Gastrocnemius medialis (tissue), 4 donors: ENCODE data around the gene ZMAT5. TPM values are rescaled to one million over a fixed set of nuclear protein-coding genes. Genes with fewer than 3 reads are reported as not detected.

Experiments used
- ATAC-seq, 2 donors: fragments of 150-250 bp; one replicate each; pipeline ENCODE4 v1.9.1; 2016
- DNase-seq, 2 donors: peaks; one replicate each; pipeline ENCODE4 v3.0.0-alpha.2; 2019
- H3K27ac ChIP-seq, 4 donors: fragments of 200-600 bp; sonication (generic); 1 replicate in 1 of 4; 2 replicates in 3 of 4; pipeline ENCODE4 v1.5.1; 2016 to 2018; ENCODE audit warnings: mild to moderate bottlenecking in 2 of 4, moderate library complexity in 1 of 4
- H3K27me3 ChIP-seq, 3 donors: fragments of 200-600 bp; sonication (generic) in 2 of 3; 1 replicate in 1 of 3; 2 replicates in 2 of 3; pipeline versions ENCODE4 v1.5.1 to v1.6.0; 2016 to 2019; ENCODE audit warnings: mild to moderate bottlenecking in 1 of 3, moderate library complexity in 1 of 3
- H3K36me3 ChIP-seq, 2 donors: fragments of 200-600 bp; sonication (generic) in 1 of 2; one replicate each; pipeline ENCODE4 v1.5.1; 2017 to 2018
- H3K4me1 ChIP-seq, 2 donors: fragments of 200-600 bp; sonication (generic) in 1 of 2; one replicate each; pipeline ENCODE4 v1.5.1; 2016 to 2017; ENCODE audit warnings: mild to moderate bottlenecking in 2 of 2
- H3K4me3 ChIP-seq, 4 donors: fragments of 200-600 bp; sonication (generic) in 3 of 4; 1 replicate in 1 of 4; 2 replicates in 3 of 4; pipeline ENCODE4 v1.5.1; 2016 to 2019; ENCODE audit warnings: mild to moderate bottlenecking in 2 of 4
- H3K9me3 ChIP-seq, 3 donors: fragments of 200-600 bp; sonication (generic) in 2 of 3; 1 replicate in 1 of 3; 2 replicates in 2 of 3; pipeline ENCODE4 v1.5.1; 2016 to 2019
- POLR2A ChIP-seq, 2 donors: fragments of 450-650 bp; IDR thresholded peaks; one replicate each; pipeline ENCODE4 v1.6.1; 2017; ENCODE audit warnings: antibody characterized with exemption in 2 of 2, mild to moderate bottlenecking in 2 of 2, moderate library complexity in 2 of 2
- in situ Hi-C, 4 donors: fragments of 200-750 bp; cut with MboI; loops; one replicate each; pipeline versions ENCODE4 v1.15.0 to v1.8.0; 2017; ENCODE audit warnings: low sequenced_read_pairs in 4 of 4
- intact Hi-C: fragments of 100-400 bp; cut with DNase I; formaldehyde crosslinking; loops from one replicate; pipeline ENCODE4 v1.15.1; 2023; ENCODE audit warnings: low total_unique reads
- total RNA-seq, 4 donors: library from RNA; depleted of rRNA; stranded (reverse); fragments of >200 nt; gene quantifications; one replicate each; pipeline versions ENCODE4 v1.1.0 to v1.2.3, GENCODE V29; 2016
- TF ChIP-seq, protein P1 (sequence below), 5 experiments: fragments of 450-650 bp in 3 of 5; fragments of 200-600 bp in 2 of 5; sonication (generic) in 2 of 5; IDR thresholded peaks in 4 of 5; conservative IDR thresholded peaks in 1 of 5; 1 replicate in 4 of 5; 2 replicates in 1 of 5; pipeline ENCODE4 v1.5.1; 2016 to 2019; ENCODE audit warnings: antibody characterized with exemption in 5 of 5, mild to moderate bottlenecking in 3 of 5, moderate library complexity in 3 of 5

ZMAT5 gene
- total RNA-seq, 4 donors from 2014 or later = 23.8 to 38.6 (median 33.8) TPM

GRCh38 chr22:29707471-29707870 is 59.3 kb downstream of the ZMAT5 start:
- Histone ChIP-seq H3K4me1 (peaks cover 19 to 22% of the 10 kb centered on the region in 2 donors), H3K27me3 (no peaks in the 10 kb centered on the region)

GRCh38 chr22:29707010-29707409 is 59.8 kb downstream of the ZMAT5 start:
- intact Hi-C loops = no loop called here
- Histone ChIP-seq H3K4me3 (no peak overlapping the region), H3K9me3 (no peaks in the 10 kb centered on the region), H3K27ac (no peak overlapping the region), H3K27me3 (no peaks in the 10 kb centered on the region), H3K4me1 (peaks cover 19 to 23% of the 10 kb centered on the region in 2 donors), H3K36me3 (no peaks in the 10 kb centered on the region)
- ATAC-seq (no peak), DNase-seq (no peak)
- in situ Hi-C loops = no loop called here
- no peak for TF ChIP-seq POLR2A (IDR thresholded peaks at IDR 0.05)
- TF ChIP-seq, protein P1, sequence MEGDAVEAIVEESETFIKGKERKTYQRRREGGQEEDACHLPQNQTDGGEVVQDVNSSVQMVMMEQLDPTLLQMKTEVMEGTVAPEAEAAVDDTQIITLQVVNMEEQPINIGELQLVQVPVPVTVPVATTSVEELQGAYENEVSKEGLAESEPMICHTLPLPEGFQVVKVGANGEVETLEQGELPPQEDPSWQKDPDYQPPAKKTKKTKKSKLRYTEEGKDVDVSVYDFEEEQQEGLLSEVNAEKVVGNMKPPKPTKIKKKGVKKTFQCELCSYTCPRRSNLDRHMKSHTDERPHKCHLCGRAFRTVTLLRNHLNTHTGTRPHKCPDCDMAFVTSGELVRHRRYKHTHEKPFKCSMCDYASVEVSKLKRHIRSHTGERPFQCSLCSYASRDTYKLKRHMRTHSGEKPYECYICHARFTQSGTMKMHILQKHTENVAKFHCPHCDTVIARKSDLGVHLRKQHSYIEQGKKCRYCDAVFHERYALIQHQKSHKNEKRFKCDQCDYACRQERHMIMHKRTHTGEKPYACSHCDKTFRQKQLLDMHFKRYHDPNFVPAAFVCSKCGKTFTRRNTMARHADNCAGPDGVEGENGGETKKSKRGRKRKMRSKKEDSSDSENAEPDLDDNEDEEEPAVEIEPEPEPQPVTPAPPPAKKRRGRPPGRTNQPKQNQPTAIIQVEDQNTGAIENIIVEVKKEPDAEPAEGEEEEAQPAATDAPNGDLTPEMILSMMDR (IDR thresholded peaks at IDR 0.05 in 4 of 5, conservative IDR thresholded peaks at IDR 0.05 in 1 of 5) = no peak

More at GRCh38 chr22:29707471-29707870, 59.3 kb downstream of the ZMAT5 start:
- Histone ChIP-seq H3K36me3 (no peaks in the 10 kb centered on the region), H3K27ac (no peak overlapping the region), H3K9me3 (no peaks in the 10 kb centered on the region), H3K4me3 (no peak overlapping the region)
- no peak for ATAC-seq
- in situ Hi-C loops = no loop called here
- no peak for DNase-seq
- no peak for TF ChIP-seq POLR2A (IDR thresholded peaks at IDR 0.05)
- TF ChIP-seq, protein P1 (IDR thresholded peaks at IDR 0.05 in 4 of 5, conservative IDR thresholded peaks at IDR 0.05 in 1 of 5) = no peak
- intact Hi-C loops = no loop called here

- no peak overlapping the region for H3K4me3 ChIP-seq
- H3K36me3 ChIP-seq = no peaks in the 10 kb centered on the region
- TF ChIP-seq POLR2A (IDR thresholded peaks at IDR 0.05) = no peak
- TF ChIP-seq, protein P1 (IDR thresholded peaks at IDR 0.05 in 4 of 5, conservative IDR thresholded peaks at IDR 0.05 in 1 of 5) = no peak
- DNase-seq = no peak
- no peak for ATAC-seq
- no peak overlapping the region for H3K27ac ChIP-seq
- intact Hi-C loops (no loop called here), in situ Hi-C loops (no loop called here)
- no peaks in the 10 kb centered on the region for H3K9me3 ChIP-seq
- no peaks in the 10 kb centered on the region for H3K27me3 ChIP-seq
- peaks cover 19 to 23% of the 10 kb centered on the region in 2 donors for H3K4me1 ChIP-seq
Measured at GRCh38 chr22:29706486-29706885, 60.3 kb downstream of the ZMAT5 start.

- Histone ChIP-seq H3K4me1 (peaks cover 16 to 18% of the 10 kb centered on the region in 2 donors), H3K4me3 (no peak overlapping the region), H3K36me3 (no peaks in the 10 kb centered on the region), H3K27ac (no peak overlapping the region), H3K9me3 (no peaks in the 10 kb centered on the region), H3K27me3 (no peaks in the 10 kb centered on the region)
- DNase-seq (no peak), ATAC-seq (no peak)
- intact Hi-C loops = no loop called here
- TF ChIP-seq, protein P1 (IDR thresholded peaks at IDR 0.05 in 4 of 5, conservative IDR thresholded peaks at IDR 0.05 in 1 of 5) = no peak
- TF ChIP-seq POLR2A (IDR thresholded peaks at IDR 0.05) = no peak
- in situ Hi-C loops = no loop called here
Measured at GRCh38 chr22:29705651-29706050, 61.2 kb downstream of the ZMAT5 start.
